Mesodermal cell (in vitro differentiated cells): Measurements from ENCODE around the gene C2CD3.
A peak's percentile ranks its signal among the peaks of the same experiment; 100 is the strongest.

ENCODE experiments used
- H3K27ac ChIP-seq: 2 replicates; pipeline ENCODE4 v1.7.0; 2013; ENCODE audit warnings: mild to moderate bottlenecking, low read depth, low read length, moderate library complexity; ENCODE audit not compliant: severe bottlenecking
- H3K36me3 ChIP-seq: 2 replicates; pipeline ENCODE4 v1.7.1; 2013; ENCODE audit warnings: mild to moderate bottlenecking, low read length, moderate library complexity; ENCODE audit not compliant: control insufficient read depth, insufficient read depth
- H3K4me1 ChIP-seq: one replicate; pipeline ENCODE4 v1.7.1; 2013; ENCODE audit warnings: mild to moderate bottlenecking, low read length; ENCODE audit not compliant: insufficient read depth, control insufficient read depth, poor library complexity, severe bottlenecking
- H3K4me3 ChIP-seq: 2 replicates; pipeline ENCODE4 v1.7.0; 2013; ENCODE audit warnings: low read length, control low read depth, mild to moderate bottlenecking; ENCODE audit not compliant: insufficient read depth, poor library complexity, severe bottlenecking; ENCODE audit errors: extremely low read depth
- H3K9me3 ChIP-seq: 2 replicates; pipeline ENCODE4 v1.7.1; 2013; ENCODE audit warnings: mild to moderate bottlenecking, low read length, moderate library complexity; ENCODE audit not compliant: control insufficient read depth
- WGBS, 2 experiments: methylation state at CpG; one replicate each; pipeline ENCODE4 v1.1.5; 2013; ENCODE audit warnings: missing lambda C conversion rate in 2 of 2; ENCODE audit not compliant: insufficient coverage in 2 of 2; 5-methylcytosine and 5-hydroxymethylcytosine counted together

Gene C2CD3

GRCh38 chr11:74019860-74020259, 150.9 kb downstream of the C2CD3 start:
- H3K27ac ChIP-seq, result peak overlapping the region; percentile 31
- peaks cover 27% of the 10 kb centered on the region for H3K36me3 ChIP-seq
- H3K4me1 ChIP-seq, result no peaks in the 10 kb centered on the region
- H3K4me3 ChIP-seq, result no peak overlapping the region
- no peaks in the 10 kb centered on the region for H3K9me3 ChIP-seq
- WGBS, 2 experiments, result 91 to 97% methylated on average over 3 to 4 of the region's 4 CpGs

GRCh38 chr11:74019104-74019738, 151.6 kb downstream of the C2CD3 start:
- Histone ChIP-seq H3K4me3 (no peak overlapping the region), H3K9me3 (no peaks in the 10 kb centered on the region), H3K4me1 (no peaks in the 10 kb centered on the region), H3K36me3 (peaks cover 27% of the 10 kb centered on the region), H3K27ac (peak overlapping the region; percentile 31)
- WGBS, 2 experiments, result 93 to 100% methylated on average over 3 to 4 of the region's 4 CpGs

GRCh38 chr11:74018331-74019005, 152.3 kb downstream of the C2CD3 start:
- peak overlapping the region; percentile 32 for H3K27ac ChIP-seq
- H3K9me3 ChIP-seq, result no peaks in the 10 kb centered on the region
- H3K4me3 ChIP-seq, result no peak overlapping the region
- H3K4me1 ChIP-seq, result no peaks in the 10 kb centered on the region
- 90 to 97% methylated on average over 6 to 7 of the region's 9 CpGs for WGBS, 2 experiments
- H3K36me3 ChIP-seq, result peaks cover 28% of the 10 kb centered on the region

GRCh38 chr11:74017631-74018030, 153.2 kb downstream of the C2CD3 start:
- Histone ChIP-seq H3K36me3 (peaks cover 31% of the 10 kb centered on the region), H3K9me3 (no peaks in the 10 kb centered on the region), H3K27ac (no peak overlapping the region), H3K4me1 (no peaks in the 10 kb centered on the region), H3K4me3 (no peak overlapping the region)
- 93 to 100% methylated on average over 2 to 3 of the region's 3 CpGs for WGBS, 2 experiments

GRCh38 chr11:74015919-74016684, 154.7 kb downstream of the C2CD3 start:
- Histone ChIP-seq H3K4me1 (no peaks in the 10 kb centered on the region), H3K27ac (no peak overlapping the region), H3K36me3 (peaks cover 35% of the 10 kb centered on the region), H3K4me3 (no peak overlapping the region), H3K9me3 (no peaks in the 10 kb centered on the region)
- WGBS, 2 experiments, result 73 to 95% methylated on average over 2 to 3 of the region's 5 CpGs

- WGBS, 2 experiments, result no CpG with 5 or more reads among the region's 2 CpGs
- peaks cover 2% of the 10 kb centered on the region for H3K4me1 ChIP-seq
Observed at GRCh38 chr11:74014880-74015279, 155.9 kb downstream of the C2CD3 start.

GRCh38 chr11:74013141-74013540, 157.7 kb downstream of the C2CD3 start:
- H3K27ac ChIP-seq, result no peak overlapping the region
- H3K36me3 ChIP-seq, result peaks cover 29% of the 10 kb centered on the region
- WGBS, 2 experiments, result 92 to 95% methylated on average over 6 of the region's 8 CpGs
- H3K4me3 ChIP-seq, result no peak overlapping the region
- no peaks in the 10 kb centered on the region for H3K9me3 ChIP-seq
- H3K4me1 ChIP-seq, result peaks cover 13% of the 10 kb centered on the region

More at GRCh38 chr11:74014880-74015279, 155.9 kb downstream of the C2CD3 start:
- peaks cover 29% of the 10 kb centered on the region for H3K36me3 ChIP-seq
- H3K9me3 ChIP-seq, result no peaks in the 10 kb centered on the region
- H3K4me3 ChIP-seq, result no peak overlapping the region
- H3K27ac ChIP-seq, result no peak overlapping the region

GRCh38 chr11:74012074-74012809, 158.6 kb downstream of the C2CD3 start:
- no peak overlapping the region for H3K27ac ChIP-seq
- no peak overlapping the region for H3K4me3 ChIP-seq
- peaks cover 15% of the 10 kb centered on the region for H3K4me1 ChIP-seq
- H3K9me3 ChIP-seq, result no peaks in the 10 kb centered on the region
- WGBS, 2 experiments, result 97 to 100% methylated on average over 3 to 4 of the region's 14 CpGs
- H3K36me3 ChIP-seq, result peaks cover 24% of the 10 kb centered on the region

- 89 to 96% methylated on average over 8 of the region's 8 CpGs for WGBS, 2 experiments
- Histone ChIP-seq H3K4me3 (no peak overlapping the region), H3K27ac (no peak overlapping the region), H3K4me1 (peaks cover 15% of the 10 kb centered on the region), H3K9me3 (no peaks in the 10 kb centered on the region), H3K36me3 (peaks cover 16% of the 10 kb centered on the region)
Observed at GRCh38 chr11:74011360-74012073, 159.3 kb downstream of the C2CD3 start.
